D721Med (cell line): ENCODE measurements around the gene MUC16.

Source experiments
- DNase-seq: peaks from one replicate; pipeline ENCODE4 v3.0.0; 2011; ENCODE audit warnings: low spot score; ENCODE audit not compliant: insufficient read length
- FAIRE-seq: peaks from 2 replicates; lab custom pipeline; 2011; peaks lifted over from hg19 to GRCh38; lab: Jason Lieb, UNC
- CTCF ChIP-seq: IDR thresholded peaks from 2 replicates; pipeline ENCODE4 v1.5.1; 2012; ENCODE audit warnings: mild to moderate bottlenecking, control low read depth; ENCODE audit not compliant: insufficient read depth; ENCODE audit errors: missing control alignments

The MUC16 gene

GRCh38 chr19:9008667-9009066, 1.5 kb downstream of the MUC16 start:
- TF ChIP-seq CTCF, result no peak
- FAIRE-seq, result no peak

GRCh38 chr19:9000933-9001332, 9.3 kb downstream of the MUC16 start:
- FAIRE-seq (no peak), DNase-seq (no peak)
- no peak for TF ChIP-seq CTCF

More at GRCh38 chr19:9008667-9009066, 1.5 kb downstream of the MUC16 start:
- DNase-seq, result no peak

- TF ChIP-seq CTCF, result peak; percentile 19
- no peak for FAIRE-seq
- DNase-seq, result no peak
These were observed 22.0 kb downstream of the MUC16 start for GRCh38 chr19:8988204-8988603.

GRCh38 chr19:8986296-8986695, 23.9 kb downstream of the MUC16 start:
- DNase-seq, result no peak
- TF ChIP-seq CTCF, result no peak
- FAIRE-seq, result no peak

GRCh38 chr19:8973501-8974091, 36.6 kb downstream of the MUC16 start:
- DNase-seq, result no peak
- FAIRE-seq, result no peak
- TF ChIP-seq CTCF, result no peak

- no peak for TF ChIP-seq CTCF
- FAIRE-seq (no peak), DNase-seq (no peak)
These were observed 44.3 kb downstream of the MUC16 start for GRCh38 chr19:8965887-8966286.
